Measurements from ENCODE around the gene STK10. TPM values are rescaled to one million over a fixed set of nuclear protein-coding genes. Genes with fewer than 3 reads are reported as not detected.

The STK10 gene
- polyA plus RNA-seq, 1 donor (not counting 4 experiments of a cell fraction or from before 2014, with no cell fraction given) = 19.8 TPM

GRCh38 chr5:172216345-172216744 is 28.3 kb upstream of the STK10 start:
- TF ChIP-seq CTCF (optimal IDR thresholded peaks at IDR 0.05 in 1 of 3, IDR thresholded peaks at IDR 0.05 in 1 of 3, conservative IDR thresholded peaks at IDR 0.05 in 1 of 3; ENCODE audit: extremely low read depth in 1 of 3, insufficient read depth in 2 of 3, low read length in 3 of 3) (no peak), EZH2 (IDR thresholded peaks at IDR 0.05; ENCODE audit: low read length) (no peak)
- no peaks in the 10 kb centered on the region for H4K20me1 ChIP-seq (ENCODE audit: control insufficient read depth, extremely low read depth, insufficient read depth, low read length)
- no peak overlapping the region for H3K4me2 ChIP-seq (ENCODE audit: control insufficient read depth, extremely low read depth, insufficient read depth, low read depth, low read length)
- no peak overlapping the region for H3K9ac ChIP-seq (ENCODE audit: control insufficient read depth, extremely low read depth, insufficient read depth, low read length)
- H3K9me1 ChIP-seq (ENCODE audit: control insufficient read depth, extremely low read depth, insufficient read depth, low read length) = no peaks in the 10 kb centered on the region
- H3K9me3 ChIP-seq (ENCODE audit: control insufficient read depth, low read depth, low read length) = no peaks in the 10 kb centered on the region
- H3K4me1 ChIP-seq (ENCODE audit: control insufficient read depth, extremely low read depth, insufficient read depth, low read length) = no peaks in the 10 kb centered on the region
- peaks cover 17% of the 10 kb centered on the region for H3K79me2 ChIP-seq (ENCODE audit: control insufficient read depth, insufficient read depth, low read length)
- H3K27ac ChIP-seq (ENCODE audit: control insufficient read depth, insufficient read depth, low read length) = no peak overlapping the region
- FAIRE-seq (no peak), DNase-seq (ENCODE audit: low read depth, low spot score) (no peak)
- H3K27me3 ChIP-seq (ENCODE audit: control insufficient read depth, extremely low read depth, insufficient read depth, low read length) = no peaks in the 10 kb centered on the region
- dilution Hi-C loops (cut with MboI; ENCODE audit: extremely low pct_ligation_motif_present, low sequenced_read_pairs) = no loop called here
- H2AFZ ChIP-seq (ENCODE audit: control insufficient read depth, low read length) = no peak overlapping the region
- H3K4me3 ChIP-seq (ENCODE audit: control insufficient read depth in 2 of 3, extremely low read depth in 1 of 3, insufficient read depth in 2 of 3, low read depth in 1 of 3, low read length in 3 of 3) = no peak overlapping the region
- peaks cover 6 to 10% of the 10 kb centered on the region in 2 experiments for H3K36me3 ChIP-seq (ENCODE audit: control insufficient read depth in 2 of 2, extremely low read depth in 1 of 2, insufficient read depth in 2 of 2, low read length in 2 of 2)

GRCh38 chr5:172213126-172213525 is 25.1 kb upstream of the STK10 start:
- Histone ChIP-seq H3K9me1 (ENCODE audit: control insufficient read depth, extremely low read depth, insufficient read depth, low read length) (no peaks in the 10 kb centered on the region), H3K4me1 (ENCODE audit: control insufficient read depth, extremely low read depth, insufficient read depth, low read length) (no peaks in the 10 kb centered on the region), H3K27me3 (ENCODE audit: control insufficient read depth, extremely low read depth, insufficient read depth, low read length) (no peaks in the 10 kb centered on the region), H3K4me2 (ENCODE audit: control insufficient read depth, extremely low read depth, insufficient read depth, low read depth, low read length) (no peak overlapping the region), H3K4me3 (ENCODE audit: control insufficient read depth in 2 of 3, extremely low read depth in 1 of 3, insufficient read depth in 2 of 3, low read depth in 1 of 3, low read length in 3 of 3) (no peak overlapping the region), H4K20me1 (ENCODE audit: control insufficient read depth, extremely low read depth, insufficient read depth, low read length) (no peaks in the 10 kb centered on the region), H3K36me3 (ENCODE audit: control insufficient read depth in 2 of 2, extremely low read depth in 1 of 2, insufficient read depth in 2 of 2, low read length in 2 of 2) (peaks cover 10 to 11% of the 10 kb centered on the region in 2 experiments), H3K27ac (ENCODE audit: control insufficient read depth, insufficient read depth, low read length) (no peak overlapping the region), H3K79me2 (ENCODE audit: control insufficient read depth, insufficient read depth, low read length) (peaks cover 13% of the 10 kb centered on the region), H2AFZ (ENCODE audit: control insufficient read depth, low read length) (no peak overlapping the region), H3K9ac (ENCODE audit: control insufficient read depth, extremely low read depth, insufficient read depth, low read length) (no peak overlapping the region), H3K9me3 (ENCODE audit: control insufficient read depth, low read depth, low read length) (no peaks in the 10 kb centered on the region)
- dilution Hi-C loops (cut with MboI; ENCODE audit: extremely low pct_ligation_motif_present, low sequenced_read_pairs) = no loop called here
- FAIRE-seq = no peak
- no peak for DNase-seq (ENCODE audit: low read depth, low spot score)
- TF ChIP-seq EZH2 (IDR thresholded peaks at IDR 0.05; ENCODE audit: low read length) (no peak), CTCF (optimal IDR thresholded peaks at IDR 0.05 in 1 of 3, IDR thresholded peaks at IDR 0.05 in 1 of 3, conservative IDR thresholded peaks at IDR 0.05 in 1 of 3; ENCODE audit: extremely low read depth in 1 of 3, insufficient read depth in 2 of 3, low read length in 3 of 3) (no peak)
